Uterus (tissue), 2 donors: ENCODE results near the gene SYCP2.

Source experiments
- POLR2A ChIP-seq, 2 donors: fragments of 450-650 bp; IDR thresholded peaks; one replicate each; pipeline ENCODE4 v1.6.1; 2016; ENCODE audit warnings: antibody characterized with exemption in 2 of 2, mild to moderate bottlenecking in 1 of 2, moderate library complexity in 1 of 2
- TF ChIP-seq, protein P1 (sequence below), 4 experiments: fragments of 200-600 bp in 2 of 4; fragments of 450-650 bp in 2 of 4; sonication (generic) in 2 of 4; IDR thresholded peaks; one replicate each; pipeline ENCODE4 v1.5.1; 2016 to 2019; ENCODE audit warnings: antibody characterized with exemption in 4 of 4, mild to moderate bottlenecking in 2 of 4, moderate library complexity in 1 of 4

GRCh38 chr20:59948212-59948611 lies 14.8 kb upstream of the SYCP2 start:
- no peak for TF ChIP-seq POLR2A (IDR thresholded peaks at IDR 0.05)
- TF ChIP-seq, protein P1, sequence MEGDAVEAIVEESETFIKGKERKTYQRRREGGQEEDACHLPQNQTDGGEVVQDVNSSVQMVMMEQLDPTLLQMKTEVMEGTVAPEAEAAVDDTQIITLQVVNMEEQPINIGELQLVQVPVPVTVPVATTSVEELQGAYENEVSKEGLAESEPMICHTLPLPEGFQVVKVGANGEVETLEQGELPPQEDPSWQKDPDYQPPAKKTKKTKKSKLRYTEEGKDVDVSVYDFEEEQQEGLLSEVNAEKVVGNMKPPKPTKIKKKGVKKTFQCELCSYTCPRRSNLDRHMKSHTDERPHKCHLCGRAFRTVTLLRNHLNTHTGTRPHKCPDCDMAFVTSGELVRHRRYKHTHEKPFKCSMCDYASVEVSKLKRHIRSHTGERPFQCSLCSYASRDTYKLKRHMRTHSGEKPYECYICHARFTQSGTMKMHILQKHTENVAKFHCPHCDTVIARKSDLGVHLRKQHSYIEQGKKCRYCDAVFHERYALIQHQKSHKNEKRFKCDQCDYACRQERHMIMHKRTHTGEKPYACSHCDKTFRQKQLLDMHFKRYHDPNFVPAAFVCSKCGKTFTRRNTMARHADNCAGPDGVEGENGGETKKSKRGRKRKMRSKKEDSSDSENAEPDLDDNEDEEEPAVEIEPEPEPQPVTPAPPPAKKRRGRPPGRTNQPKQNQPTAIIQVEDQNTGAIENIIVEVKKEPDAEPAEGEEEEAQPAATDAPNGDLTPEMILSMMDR (IDR thresholded peaks at IDR 0.05) = no peak
